Stimulated activated CD4-positive, alpha-beta T cell treated with anti-CD3 and anti-CD28 coated beads, Interleukin-4, amount 100 ng/mL, for 4 hours (primary cell): ENCODE results near the gene TEK.

ENCODE experiments used
- DNase-seq, 2 experiments: peaks; one replicate each; pipeline ENCODE4 v3.0.0-alpha.2; 2020

TEK gene

DNA sequence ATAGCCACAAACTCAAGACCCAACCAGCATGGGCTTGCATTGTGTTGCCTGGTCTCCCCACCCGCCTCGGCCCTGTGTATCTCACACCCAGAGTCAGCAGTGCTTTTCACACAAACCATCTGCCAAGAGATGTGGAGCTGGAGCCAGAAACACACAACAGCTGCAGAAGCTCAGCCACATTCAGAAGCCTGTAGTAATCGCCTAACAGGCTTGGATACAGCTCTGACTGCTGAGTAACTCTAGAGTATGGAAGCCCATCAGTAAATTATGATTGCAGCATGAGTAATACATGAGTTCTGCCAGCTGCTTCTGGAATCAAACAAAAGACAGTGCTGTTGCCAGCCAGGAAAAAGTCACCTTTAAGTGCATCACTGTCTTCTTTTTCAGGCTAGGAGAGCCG lies 16.0 kb downstream of the TEK start:
- DNase-seq = no peak

DNA sequence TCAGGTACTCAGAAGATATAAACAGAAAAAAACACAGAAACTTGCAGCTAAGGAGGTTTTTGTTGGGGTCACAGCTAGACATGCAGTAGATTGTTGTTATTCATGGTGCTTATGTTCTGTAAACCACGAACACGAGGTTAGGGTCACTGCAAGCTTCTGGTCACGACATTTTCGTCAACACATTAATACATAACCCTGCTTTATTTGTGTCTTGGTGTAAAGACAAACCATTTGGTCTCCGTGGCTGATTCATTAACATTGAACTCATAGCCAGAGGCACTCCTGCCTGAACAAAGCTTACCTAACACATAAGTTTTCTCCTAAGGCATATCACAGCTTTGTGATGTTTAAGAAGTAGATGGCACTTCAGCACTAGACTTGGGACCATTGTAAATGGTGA lies 16.9 kb downstream of the TEK start:
- DNase-seq = no peak

DNA sequence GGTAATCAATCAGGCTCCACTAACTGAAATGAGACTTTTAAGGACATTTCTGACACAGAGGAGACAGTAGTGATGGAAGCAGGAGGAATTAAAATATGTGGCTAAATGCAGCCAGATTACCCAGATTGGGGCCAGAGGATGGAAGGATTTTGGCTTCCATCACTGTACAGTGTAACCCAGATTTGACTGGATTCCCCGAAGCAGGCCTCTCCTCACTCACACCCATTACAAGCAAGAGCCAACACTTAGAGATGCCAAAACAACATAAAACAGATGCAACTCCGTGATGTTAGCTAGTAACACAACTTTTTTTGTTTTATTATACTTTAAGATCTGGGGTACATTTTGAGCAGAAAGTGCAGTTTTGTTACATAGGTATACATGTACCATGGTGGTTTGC lies 17.6 kb downstream of the TEK start:
- no peak for DNase-seq

DNA sequence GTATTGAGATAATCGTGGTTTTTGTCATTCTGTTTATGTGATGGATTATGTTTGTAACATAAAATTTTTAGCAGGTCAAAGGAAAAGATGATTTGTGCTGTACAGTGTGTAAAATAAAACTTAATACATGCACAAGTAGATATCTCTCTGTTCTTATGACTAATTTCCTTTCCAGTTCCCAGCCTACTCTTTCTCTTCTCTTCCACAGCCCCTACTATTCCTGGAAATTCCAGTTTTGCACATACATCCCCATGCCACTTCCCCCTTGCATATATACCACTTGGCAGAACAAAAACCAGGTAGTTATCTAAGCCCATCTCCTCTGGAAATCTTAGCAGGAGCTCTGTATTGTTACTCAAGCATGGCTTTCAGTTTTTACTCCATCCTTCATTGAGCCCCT lies 20.2 kb downstream of the TEK start:
- no peak for DNase-seq

DNA sequence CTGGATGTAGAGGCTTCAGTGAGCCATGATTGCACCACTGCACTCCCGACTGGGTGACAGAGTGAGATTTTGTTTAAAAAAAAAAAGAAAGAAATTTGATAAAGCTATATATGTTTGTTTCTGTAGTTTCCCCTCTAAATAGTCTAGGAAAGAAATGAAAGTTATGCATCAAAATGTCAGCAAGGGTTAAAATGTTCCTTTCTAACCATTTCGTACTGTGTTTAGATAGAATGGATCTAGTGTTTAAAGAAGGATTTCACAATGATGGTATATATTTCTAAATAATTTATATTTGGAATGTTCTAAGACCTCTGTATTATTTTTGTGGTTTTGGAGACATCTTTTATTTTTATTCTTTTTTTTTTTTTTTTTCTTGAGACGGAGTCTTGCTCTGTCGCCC lies 22.7 kb downstream of the TEK start:
- DNase-seq = no peak

DNA sequence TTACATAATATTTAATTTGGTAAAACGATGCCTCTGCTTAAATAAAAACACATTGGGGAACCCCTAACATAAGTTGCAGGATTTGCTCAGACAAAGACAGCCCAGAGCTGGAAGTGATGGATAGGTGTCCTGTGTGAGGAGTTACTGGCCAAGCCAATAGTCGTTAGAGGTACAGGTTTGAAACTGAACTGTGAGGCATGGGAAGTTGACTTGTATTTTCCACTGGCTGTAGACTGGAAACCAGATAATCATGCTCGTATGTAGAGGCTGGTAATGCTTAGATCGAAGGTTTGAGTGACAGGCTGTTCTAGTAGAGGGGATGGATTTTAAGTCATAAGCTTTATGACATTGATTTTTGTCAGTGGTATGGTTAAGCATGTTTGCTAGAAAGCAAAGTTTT lies 24.8 kb downstream of the TEK start:
- DNase-seq = no peak

DNA sequence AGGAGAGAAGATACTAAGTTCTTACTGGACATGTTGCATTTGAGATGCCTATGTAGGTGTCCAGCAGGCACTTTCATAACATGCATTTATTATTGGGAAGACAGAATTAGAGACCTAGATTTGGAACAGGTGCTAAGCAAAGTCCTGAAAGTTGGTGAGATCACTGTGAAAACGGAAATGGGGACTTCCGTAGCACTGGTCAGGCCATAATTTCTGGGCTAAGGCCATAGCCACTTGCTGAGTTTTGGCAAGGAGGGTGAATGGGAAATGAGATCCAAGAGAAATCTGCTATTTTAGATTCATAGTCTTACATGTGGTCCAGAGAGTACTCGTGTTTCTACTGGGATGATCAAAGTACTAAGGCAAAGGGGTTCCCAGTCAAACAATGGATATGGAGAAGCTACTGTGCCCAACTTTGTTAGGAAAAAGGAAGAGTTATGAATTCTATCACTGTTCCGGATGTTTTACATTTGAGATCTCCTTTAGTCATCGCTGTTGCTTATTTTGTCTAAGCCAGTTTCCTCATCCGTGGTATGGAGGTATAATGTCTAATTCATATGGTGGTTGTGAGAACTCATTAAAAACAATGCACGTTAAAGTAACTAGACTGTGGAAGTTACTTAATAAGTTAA lies 33.4 kb downstream of the TEK start:
- no peak for DNase-seq

DNA sequence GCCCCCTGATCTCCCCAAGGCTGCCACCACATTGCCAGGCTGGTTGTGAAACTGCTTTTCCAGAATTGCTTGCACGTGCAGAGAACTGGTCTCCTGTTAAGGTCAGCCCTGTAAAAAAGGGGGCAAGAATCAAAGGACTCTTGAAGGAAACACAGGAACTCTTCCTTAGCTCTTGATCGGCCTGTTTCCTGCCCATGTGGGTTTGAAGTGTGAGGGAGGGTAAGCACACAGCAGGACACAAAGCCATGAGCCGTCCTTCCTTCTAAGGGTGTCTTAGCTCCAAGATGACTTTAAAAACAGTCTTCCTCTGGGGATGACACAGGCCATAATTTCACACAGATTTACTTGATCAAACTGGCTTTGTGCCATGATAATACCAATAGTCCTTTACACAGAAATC lies 36.1 kb downstream of the TEK start:
- no peak for DNase-seq

DNA sequence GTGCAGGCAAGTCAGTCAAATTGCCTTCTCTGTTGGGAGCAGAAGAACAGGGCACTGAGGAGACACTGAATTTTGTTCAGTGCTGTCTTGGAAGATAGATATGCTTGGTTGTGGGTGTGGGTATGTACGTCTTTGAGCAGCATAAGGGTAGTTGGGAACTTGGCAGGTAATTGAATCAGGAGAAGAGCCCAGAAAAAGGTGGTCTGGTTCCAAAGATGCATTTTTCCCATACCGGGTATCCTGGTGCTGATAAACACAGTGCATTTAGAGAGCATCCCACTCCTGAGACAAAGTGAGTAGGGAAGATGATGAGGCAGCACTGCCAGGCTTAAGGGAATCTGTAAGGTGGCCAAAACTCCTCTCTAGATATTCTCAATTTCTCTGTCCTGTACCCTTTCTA lies 40.6 kb downstream of the TEK start:
- DNase-seq = no peak

DNA sequence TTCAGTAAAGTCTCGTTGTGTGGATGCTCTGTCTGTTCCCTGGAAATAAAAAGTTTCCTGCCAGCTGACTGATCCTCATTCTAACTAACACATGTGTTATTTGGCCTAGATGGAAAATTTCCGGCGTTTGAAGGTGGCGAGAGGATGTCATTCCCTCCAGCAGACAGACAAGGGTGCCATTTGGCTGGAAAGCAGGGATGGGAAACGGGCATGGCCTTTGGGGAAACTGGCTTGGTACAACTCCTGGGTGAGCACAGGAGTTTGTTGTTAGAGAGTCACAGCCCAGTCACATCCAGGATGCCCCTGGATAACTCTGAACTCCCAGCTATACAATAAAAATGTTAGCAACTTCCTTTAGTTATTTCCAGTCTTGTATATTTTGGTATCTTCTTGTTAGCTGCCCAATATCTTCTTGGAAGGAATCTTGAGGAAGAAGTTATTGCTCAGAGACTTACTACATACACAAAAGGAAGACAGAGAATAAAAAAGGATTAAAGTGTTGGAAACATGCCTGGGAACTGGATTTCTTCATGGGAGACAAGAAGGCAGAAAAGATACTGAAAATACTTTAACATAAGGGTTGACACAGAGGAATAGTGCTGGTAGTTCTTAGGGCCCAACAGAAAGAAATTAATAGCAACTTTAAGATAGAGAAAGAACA lies 41.9 kb downstream of the TEK start:
- no peak for DNase-seq

DNA sequence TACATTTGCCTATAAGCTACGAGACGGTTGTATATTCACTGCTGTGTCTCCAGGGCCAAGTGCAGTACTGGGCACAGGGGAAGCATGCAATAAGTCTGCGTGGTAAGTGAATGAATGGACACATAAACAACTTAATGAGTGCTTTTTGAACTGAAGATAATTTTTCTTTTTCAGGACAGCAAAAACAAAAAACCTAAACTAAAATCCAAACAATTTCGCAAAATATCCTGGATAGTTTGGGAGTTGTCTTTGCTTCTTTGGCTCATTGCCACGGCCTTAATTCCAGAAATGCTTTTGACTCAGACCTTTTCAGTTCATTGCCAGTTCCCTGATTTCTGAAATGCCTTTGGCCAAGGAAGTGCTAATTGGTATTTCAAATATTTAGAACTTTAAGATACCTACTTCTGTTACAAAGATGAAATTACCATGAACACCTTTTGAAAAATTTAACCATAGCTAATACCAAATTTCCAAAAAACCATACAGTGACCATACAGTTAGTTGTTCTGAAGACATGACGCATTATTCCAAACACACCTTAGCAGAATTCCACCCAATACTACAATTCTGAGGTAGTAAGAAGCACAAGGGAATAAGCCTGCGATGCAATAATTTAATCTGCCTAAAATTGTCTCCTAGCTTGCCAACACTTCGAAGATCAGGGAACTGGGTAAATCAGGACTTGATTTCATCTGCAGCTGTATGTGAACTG lies 42.8 kb downstream of the TEK start:
- DNase-seq = no peak

DNA sequence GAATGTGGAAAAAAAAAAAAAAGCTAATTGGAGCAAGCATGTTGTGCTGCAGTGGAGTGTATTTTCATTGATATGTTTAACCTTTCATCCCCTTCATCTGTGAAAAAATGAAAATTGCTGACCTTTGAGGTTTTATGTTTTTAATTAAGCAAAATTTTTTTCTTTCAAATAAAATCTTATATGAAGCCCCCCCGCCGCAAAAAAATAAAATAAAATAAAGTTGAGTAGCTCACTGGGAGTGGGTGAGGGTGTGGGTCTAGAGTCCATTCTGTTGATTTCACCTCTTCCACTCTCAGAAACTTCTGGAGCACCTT lies 43.3 kb downstream of the TEK start:
- DNase-seq = no peak

DNA sequence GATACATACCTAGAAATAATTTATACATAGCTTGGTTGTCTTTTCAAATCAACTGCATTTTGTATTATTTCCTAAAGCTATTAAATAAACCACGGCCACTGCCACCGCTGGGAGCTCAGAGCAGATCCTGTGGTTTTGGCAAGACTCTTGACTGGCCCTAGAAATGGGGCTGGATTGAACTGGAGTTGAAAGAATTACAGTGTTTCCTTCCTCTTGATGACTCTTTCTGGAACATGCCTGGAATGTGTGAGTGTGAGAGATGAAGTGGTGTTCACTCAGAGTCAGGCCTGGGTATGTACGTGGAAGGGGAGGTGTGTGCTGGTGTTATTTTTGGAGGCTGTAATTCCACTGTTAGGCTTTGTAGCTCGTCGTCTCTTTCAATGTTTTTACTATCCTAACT lies 45.9 kb downstream of the TEK start:
- no peak for DNase-seq

DNA sequence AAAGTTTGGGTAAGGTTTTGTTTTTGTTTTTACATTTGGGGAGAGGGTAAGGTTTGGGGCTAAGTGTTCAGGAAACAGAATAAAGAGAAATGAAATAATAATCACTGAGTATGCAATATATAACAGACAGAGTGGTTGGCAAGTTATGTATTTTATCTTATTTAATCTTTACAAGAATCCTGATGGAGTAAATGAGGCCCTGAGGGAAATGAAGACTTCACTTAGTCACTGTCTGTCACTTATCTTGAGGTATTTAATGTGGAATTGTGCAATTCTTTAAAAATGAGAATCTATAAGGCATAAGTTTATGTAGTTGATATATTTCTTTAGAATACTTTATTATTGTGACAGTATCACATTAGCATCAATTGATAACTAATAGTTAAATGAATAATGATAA lies 48.1 kb downstream of the TEK start:
- no peak for DNase-seq

DNA sequence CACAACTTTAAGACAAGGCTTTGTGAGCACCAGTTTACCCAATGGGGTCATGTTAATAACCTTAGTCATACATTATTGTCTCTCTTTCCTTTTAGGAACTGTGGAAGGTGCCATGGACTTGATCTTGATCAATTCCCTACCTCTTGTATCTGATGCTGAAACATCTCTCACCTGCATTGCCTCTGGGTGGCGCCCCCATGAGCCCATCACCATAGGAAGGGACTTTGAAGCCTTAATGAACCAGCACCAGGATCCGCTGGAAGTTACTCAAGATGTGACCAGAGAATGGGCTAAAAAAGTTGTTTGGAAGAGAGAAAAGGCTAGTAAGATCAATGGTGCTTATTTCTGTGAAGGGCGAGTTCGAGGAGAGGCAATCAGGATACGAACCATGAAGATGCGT lies 48.7 kb downstream of the TEK start:
- DNase-seq = no peak

DNA sequence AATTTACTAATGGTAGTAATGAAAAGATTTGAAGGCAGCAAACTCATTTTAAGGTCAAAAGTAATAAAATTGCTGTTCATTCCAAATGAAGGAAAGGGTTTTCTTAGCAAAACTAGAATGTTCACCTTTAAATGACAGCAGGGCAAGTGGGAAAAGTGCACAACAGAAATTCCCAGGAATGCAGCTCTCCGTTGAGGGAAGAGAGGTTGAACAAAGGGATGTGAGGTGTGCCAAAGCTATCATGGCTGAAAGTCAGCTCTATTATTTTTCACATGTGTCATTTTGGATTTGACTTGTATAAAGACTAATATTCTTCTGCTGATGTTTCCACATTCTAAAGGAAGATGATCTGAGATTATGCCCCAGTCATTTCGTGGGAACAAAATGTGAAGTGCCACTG lies 51.6 kb downstream of the TEK start:
- no peak for DNase-seq

DNA sequence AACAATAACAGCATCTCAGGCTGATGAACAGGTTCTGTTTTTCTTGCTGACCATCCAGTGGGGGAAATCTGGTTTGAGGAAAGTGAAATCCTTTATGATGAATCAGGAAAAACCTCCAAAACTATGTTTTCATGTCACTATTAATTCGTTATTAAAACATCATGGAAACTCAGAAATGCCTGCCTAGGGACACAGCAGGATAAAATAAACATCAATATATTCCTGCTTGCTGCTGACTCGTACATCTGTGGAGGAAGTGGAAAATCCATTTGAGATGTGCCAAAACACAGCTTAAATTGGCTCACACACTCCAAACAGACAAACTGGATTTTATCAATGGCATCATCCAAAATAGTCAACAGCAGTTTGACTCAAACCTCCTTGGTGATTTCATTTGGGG lies 53.0 kb downstream of the TEK start:
- DNase-seq = no peak

DNA sequence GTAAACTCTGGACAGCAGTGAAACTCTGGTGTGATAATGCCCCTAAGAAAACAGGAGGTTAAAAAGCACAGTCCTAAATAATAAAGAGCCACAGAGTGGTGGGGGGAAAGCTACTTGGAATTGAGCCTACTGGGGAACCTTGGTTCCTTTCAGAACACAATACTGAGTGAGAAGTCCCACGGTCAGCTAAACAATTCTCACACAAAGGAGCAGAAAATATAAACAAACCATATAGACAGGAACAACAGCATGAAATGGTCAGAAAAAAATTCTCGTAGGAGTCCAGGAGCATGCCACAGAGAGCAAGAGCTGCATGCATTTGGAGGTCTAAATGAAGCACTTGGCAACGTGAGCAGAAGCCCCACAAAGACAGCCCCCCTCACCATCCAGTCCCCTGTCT lies 56.0 kb downstream of the TEK start:
- DNase-seq = no peak

DNA sequence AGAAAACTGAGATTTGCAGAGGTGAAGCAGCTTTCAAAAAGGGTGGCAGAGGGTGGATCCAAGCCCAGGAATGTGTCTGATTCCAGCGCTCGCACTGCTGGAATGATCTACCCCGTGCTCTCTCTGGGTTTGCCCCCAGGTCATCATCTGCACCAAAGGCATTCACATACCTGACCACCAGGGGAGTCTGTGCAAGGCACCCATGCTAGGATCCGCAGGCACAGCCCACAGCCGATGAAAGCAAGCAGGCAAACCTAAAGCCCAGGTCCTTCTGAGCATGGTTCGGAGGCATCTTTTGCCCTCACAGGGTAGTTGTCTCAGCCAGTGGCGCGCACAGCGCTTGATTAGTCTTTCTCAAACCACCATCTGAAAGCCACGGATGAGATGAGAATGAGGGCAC lies 56.6 kb downstream of the TEK start:
- DNase-seq = no peak

DNA sequence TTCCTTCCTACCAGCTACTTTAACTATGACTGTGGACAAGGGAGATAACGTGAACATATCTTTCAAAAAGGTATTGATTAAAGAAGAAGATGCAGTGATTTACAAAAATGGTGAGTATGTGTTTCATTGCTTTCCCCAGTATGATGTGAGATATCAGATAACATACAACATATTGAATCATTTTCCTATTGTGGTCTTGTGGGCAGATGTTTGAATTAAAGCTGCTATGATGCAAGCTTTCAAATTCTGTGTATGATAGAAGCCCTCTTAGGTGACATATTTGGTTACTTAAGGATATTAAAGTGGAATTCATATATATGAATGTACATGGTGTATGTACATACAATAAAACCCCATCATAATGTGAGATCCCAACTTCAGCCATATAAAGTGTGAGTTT lies 59.5 kb downstream of the TEK start:
- DNase-seq = no peak

DNA sequence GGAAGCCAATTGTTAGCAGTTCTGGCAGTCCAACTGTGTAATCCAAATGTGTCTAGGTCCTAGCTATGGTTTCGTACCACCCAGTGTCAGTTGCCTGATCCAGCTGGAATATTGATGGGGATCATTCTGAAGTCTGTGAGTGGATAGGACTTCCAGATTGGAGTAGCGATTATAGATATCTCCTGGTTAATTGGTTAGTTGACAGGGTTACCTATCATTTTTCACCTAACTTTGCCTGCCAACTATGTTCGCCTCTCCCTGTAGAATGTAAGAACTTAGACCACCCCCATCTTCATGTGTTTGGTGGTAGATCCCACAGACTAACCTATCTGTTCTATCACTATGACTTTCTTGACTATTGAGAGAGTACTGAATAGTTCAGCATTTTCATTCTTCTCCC lies 59.9 kb downstream of the TEK start:
- DNase-seq = no peak

DNA sequence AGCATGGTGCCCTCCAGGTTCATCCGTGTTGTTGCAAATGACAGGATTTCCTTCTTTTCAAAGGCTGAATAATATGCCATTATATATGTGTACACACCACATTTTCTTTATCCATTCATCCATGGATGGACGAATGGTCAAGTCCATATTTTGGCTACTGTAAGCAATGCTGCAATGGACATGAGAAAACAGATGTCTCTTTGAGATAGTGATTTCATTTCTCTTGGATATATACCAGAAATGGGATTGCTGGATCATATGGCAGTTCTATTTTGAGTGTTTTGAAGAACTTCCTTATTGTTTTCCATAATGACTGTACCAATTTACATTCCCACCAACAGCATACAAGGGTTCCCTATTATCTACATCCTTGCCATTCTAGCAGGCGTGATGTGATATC lies 67.9 kb downstream of the TEK start:
- no peak for DNase-seq

DNA sequence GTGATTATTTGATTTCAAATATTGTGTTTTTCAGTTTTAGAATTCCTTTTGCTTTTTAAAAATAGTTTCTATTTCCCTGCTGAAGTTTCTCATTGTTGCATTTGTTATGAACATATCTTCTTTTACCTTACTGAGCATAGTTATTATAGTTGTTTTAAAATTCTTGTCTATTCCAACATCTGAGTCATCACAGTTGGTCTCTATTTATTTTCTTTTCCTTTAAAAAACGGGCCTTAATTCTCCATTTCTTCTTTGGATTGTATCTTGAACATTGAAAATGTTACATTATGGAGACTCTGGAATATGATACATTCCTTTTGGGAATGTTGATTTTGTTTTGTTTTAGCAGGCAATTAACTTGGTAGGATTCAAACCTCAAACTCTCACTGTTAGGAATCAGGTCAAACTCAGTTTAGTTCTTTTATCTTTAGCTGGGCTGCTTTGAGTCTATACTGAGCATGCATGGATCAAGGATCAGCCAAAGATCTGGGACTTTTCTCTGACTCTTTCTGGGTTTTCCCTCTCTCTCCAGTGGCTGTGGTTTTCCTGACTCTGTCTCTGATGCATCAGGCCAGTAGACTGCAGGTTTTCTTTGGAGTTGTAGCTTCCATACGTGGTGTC lies 70.3 kb downstream of the TEK start:
- no peak for DNase-seq

DNA sequence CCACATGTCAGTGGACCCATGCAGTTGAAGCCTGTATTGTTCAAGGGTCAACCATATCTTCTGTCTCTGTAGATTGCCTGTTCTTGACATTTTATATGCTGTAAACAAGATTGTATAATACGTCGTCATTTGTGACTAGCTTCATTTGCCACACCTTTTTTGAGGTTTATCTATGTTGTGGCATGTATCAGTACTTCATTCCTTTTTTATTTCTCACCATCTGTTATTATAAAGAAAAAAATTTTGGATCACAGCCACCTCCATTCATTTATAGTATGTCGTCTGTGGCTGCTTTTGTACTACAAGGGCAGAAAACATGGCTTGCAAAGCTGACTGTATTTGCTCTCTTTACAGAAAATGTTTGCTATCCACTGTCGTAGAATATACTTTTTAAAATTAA lies 72.4 kb downstream of the TEK start:
- no peak for DNase-seq

DNA sequence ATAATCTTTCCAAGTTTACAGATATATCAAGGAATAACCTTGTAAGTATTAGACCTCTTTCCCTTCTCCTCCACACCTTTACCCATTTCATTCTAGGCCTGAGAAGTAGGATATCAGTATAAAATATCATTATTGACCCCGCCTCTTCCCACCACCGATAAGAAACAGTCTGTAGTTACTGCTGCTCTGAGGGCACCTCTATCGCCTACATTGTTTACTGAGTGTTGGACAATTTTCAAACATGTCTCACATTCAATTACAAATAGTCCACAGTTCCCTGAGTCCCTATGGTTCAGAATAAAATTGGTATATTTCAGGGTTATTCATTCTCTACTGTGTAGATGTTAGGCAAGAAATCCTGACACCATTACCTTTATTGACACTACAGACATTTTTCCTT lies 73.4 kb downstream of the TEK start:
- no peak for DNase-seq
